Neural cell (in vitro differentiated cells): ENCODE data around the gene ATP12A. TPM values are rescaled to one million over a fixed set of nuclear protein-coding genes. Genes with fewer than 3 reads are reported as not detected.

Experiments
- H2AFZ ChIP-seq: fragments of 200-600, 300-800 bp; sonication (generic), shearing (Covaris generic); 2 replicates; pipeline ENCODE4 v1.6.0; 2014; ENCODE audit warnings: low read depth, mild to moderate bottlenecking, antibody characterized with exemption, low read length, moderate library complexity
- H3F3A ChIP-seq: fragments of 200-600 bp; shearing (Covaris generic); 2 replicates; pipeline ENCODE4 v1.6.1; 2016; ENCODE audit warnings: mild to moderate bottlenecking, moderate library complexity, mixed read lengths, antibody characterized with exemption, low read length; ENCODE audit not compliant: insufficient read depth, poor library complexity, severe bottlenecking
- H3K27ac ChIP-seq: fragments of 200-600, 300-800 bp; sonication (generic), shearing (Covaris generic); 2 replicates; pipeline ENCODE4 v1.5.1; 2014; ENCODE audit warnings: mild to moderate bottlenecking, low read length, moderate library complexity
- H3K27me3 ChIP-seq: fragments of 300-800, 200-600 bp; sonication (generic), shearing (Covaris generic); 2 replicates; pipeline ENCODE4 v1.6.0; 2014; ENCODE audit warnings: mild to moderate bottlenecking, low read depth, low read length, moderate library complexity; ENCODE audit not compliant: insufficient read depth
- H3K36me3 ChIP-seq: fragments of 300-800, 200-600 bp; sonication (generic), shearing (Covaris generic); 2 replicates; pipeline ENCODE4 v1.5.1; 2014; ENCODE audit warnings: mild to moderate bottlenecking, antibody characterized with exemption, low read length, moderate library complexity; ENCODE audit not compliant: insufficient read depth
- H3K4me2 ChIP-seq: fragments of 300-800, 200-600 bp; sonication (generic), shearing (Covaris generic); 2 replicates; pipeline ENCODE4 v1.6.0; 2014; ENCODE audit warnings: mild to moderate bottlenecking, low read length
- H3K4me3 ChIP-seq: fragments of 300-800, 200-600 bp; sonication (generic), shearing (Covaris generic); 2 replicates; pipeline ENCODE4 v1.5.1; 2014; ENCODE audit warnings: mild to moderate bottlenecking, low read length, moderate library complexity
- H3K79me2 ChIP-seq: fragments of 200-600 bp; shearing (Covaris generic); replicated peaks from 2 replicates; pipeline ENCODE4 v1.6.0; 2014; ENCODE audit warnings: mild to moderate bottlenecking, low read length, moderate library complexity; ENCODE audit not compliant: insufficient read depth
- H3K9ac ChIP-seq: fragments of 300-800, 200-600 bp; sonication (generic), shearing (Covaris generic); 2 replicates; pipeline ENCODE4 v1.6.1; 2016; ENCODE audit warnings: mild to moderate bottlenecking, low read length, mixed read lengths
- H3K9me2 ChIP-seq: fragments of 200-600 bp; shearing (Covaris generic); 2 replicates; pipeline ENCODE4 v1.6.1; 2016; ENCODE audit warnings: mild to moderate bottlenecking, low read length, mixed read lengths; ENCODE audit not compliant: insufficient read depth
- H3K9me3 ChIP-seq: fragments of 200-600, 300-800 bp; sonication (generic), shearing (Covaris generic); 2 replicates; pipeline ENCODE4 v1.6.1; 2016; ENCODE audit warnings: mild to moderate bottlenecking, mixed run types, low read length, moderate library complexity, mixed read lengths
- H4K20me1 ChIP-seq: fragments of 200-600 bp; shearing (Covaris generic); 2 replicates; pipeline ENCODE4 v1.6.1; 2016; ENCODE audit warnings: mild to moderate bottlenecking, mixed run types; ENCODE audit not compliant: insufficient read depth
- EP300 ChIP-seq: fragments of 450-650 bp; conservative IDR thresholded peaks from 2 replicates; pipeline ENCODE4 v1.6.1; 2014; ENCODE audit warnings: antibody characterized with exemption, mild to moderate bottlenecking, moderate library complexity; ENCODE audit not compliant: poor library complexity, severe bottlenecking
- EZH2 ChIP-seq: fragments of 200-600, 300-800 bp; shearing (Covaris generic), sonication (generic); IDR thresholded peaks from 2 replicates; pipeline ENCODE4 v1.6.1; 2014; ENCODE audit warnings: antibody characterized with exemption, low read length, borderline replicate concordance, mild to moderate bottlenecking; ENCODE audit not compliant: insufficient read depth, poor library complexity, severe bottlenecking
- MXI1 ChIP-seq: fragments of 450-650 bp; conservative IDR thresholded peaks from 2 replicates; pipeline ENCODE4 v1.6.1; 2014; ENCODE audit warnings: antibody characterized with exemption, mild to moderate bottlenecking; ENCODE audit not compliant: poor library complexity, severe bottlenecking
- POLR2AphosphoS5 ChIP-seq: IDR thresholded peaks from 2 replicates; pipeline ENCODE4 v1.6.1; 2012
- RAD21 ChIP-seq: fragments of 450-650 bp; conservative IDR thresholded peaks from 2 replicates; pipeline ENCODE4 v1.6.1; 2014; ENCODE audit warnings: antibody characterized with exemption, mild to moderate bottlenecking, moderate library complexity
- SMC3 ChIP-seq: fragments of 450-650 bp; conservative IDR thresholded peaks from 2 replicates; pipeline ENCODE4 v1.6.1; 2014; ENCODE audit warnings: antibody characterized with exemption, mild to moderate bottlenecking, moderate library complexity; ENCODE audit not compliant: poor library complexity
- TAF1 ChIP-seq: IDR thresholded peaks from 2 replicates; pipeline ENCODE4 v1.6.1; 2012; ENCODE audit warnings: low read depth
- polyA plus RNA-seq: library from polyadenylated mRNA; depleted of rRNA; stranded (reverse); fragments of >200 nt; gene quantifications from 2 replicates; pipeline ENCODE4 v1.2.3, GENCODE V29; 2014
- TF ChIP-seq, protein P1 (sequence below): IDR thresholded peaks from 2 replicates; pipeline ENCODE4 v1.6.1; 2012; ENCODE audit warnings: borderline replicate concordance
- TF ChIP-seq, protein P2 (sequence below): fragments of 450-650 bp; IDR thresholded peaks from 2 replicates; pipeline ENCODE4 v1.5.1; 2014; ENCODE audit warnings: antibody characterized with exemption, mild to moderate bottlenecking, moderate library complexity; ENCODE audit not compliant: poor library complexity, severe bottlenecking

ATP12A gene
- polyA plus RNA-seq, 1 donor from 2014 or later, result not detected

DNA sequence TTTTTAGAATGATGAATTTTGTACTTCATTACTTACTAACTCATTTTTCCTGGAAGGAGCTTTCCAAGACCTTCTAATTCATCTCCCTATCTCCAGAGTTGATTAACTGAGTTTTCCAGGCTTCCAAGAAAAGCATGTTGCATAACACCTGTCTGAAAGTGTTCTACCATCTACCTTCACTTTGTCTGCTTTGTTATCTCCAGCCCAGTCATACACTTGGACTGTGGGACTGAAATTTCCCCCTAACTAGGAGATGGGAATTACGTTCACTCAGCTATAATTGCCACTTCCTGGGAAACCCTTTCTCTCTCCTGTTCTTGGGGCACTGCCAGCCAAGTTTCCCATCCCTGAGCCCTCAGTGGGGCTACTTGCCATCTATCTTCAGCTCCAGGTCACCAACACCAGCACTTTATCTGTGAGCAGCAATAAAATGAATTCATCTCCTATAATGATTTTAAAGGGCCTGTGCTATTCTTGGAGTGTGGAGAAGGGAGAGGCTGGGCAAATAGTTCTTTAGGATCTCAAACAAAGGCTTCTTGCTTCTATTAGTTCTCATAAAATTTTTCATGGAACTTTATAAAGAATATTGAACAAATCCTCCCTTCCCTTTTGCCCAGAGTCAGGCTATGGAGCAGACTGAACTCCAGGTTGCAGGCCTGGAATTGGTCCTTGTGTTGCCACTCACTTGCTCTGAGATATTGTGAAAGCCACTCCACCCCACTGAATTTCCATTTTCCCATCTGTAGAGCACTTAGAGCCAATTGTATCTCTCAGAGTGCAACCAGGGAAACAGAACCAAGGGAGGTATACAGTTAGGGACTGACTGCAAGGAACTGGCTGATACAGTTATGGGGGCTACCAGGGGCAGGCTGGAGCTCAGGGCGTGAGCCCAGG is 17.8 kb upstream of the ATP12A start:
- H3K4me3 ChIP-seq, result no peak overlapping the region
- H4K20me1 ChIP-seq, result no peaks in the 10 kb centered on the region
- H3K36me3 ChIP-seq, result no peaks in the 10 kb centered on the region
- H3K4me2 ChIP-seq, result no peak overlapping the region
- TF ChIP-seq EZH2, result no peak
- TF ChIP-seq EP300, result no peak
- TF ChIP-seq MXI1, result no peak
- TF ChIP-seq RAD21, result no peak
- TF ChIP-seq, protein P1, sequence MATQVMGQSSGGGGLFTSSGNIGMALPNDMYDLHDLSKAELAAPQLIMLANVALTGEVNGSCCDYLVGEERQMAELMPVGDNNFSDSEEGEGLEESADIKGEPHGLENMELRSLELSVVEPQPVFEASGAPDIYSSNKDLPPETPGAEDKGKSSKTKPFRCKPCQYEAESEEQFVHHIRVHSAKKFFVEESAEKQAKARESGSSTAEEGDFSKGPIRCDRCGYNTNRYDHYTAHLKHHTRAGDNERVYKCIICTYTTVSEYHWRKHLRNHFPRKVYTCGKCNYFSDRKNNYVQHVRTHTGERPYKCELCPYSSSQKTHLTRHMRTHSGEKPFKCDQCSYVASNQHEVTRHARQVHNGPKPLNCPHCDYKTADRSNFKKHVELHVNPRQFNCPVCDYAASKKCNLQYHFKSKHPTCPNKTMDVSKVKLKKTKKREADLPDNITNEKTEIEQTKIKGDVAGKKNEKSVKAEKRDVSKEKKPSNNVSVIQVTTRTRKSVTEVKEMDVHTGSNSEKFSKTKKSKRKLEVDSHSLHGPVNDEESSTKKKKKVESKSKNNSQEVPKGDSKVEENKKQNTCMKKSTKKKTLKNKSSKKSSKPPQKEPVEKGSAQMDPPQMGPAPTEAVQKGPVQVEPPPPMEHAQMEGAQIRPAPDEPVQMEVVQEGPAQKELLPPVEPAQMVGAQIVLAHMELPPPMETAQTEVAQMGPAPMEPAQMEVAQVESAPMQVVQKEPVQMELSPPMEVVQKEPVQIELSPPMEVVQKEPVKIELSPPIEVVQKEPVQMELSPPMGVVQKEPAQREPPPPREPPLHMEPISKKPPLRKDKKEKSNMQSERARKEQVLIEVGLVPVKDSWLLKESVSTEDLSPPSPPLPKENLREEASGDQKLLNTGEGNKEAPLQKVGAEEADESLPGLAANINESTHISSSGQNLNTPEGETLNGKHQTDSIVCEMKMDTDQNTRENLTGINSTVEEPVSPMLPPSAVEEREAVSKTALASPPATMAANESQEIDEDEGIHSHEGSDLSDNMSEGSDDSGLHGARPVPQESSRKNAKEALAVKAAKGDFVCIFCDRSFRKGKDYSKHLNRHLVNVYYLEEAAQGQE, result no peak
- TF ChIP-seq, protein P2, sequence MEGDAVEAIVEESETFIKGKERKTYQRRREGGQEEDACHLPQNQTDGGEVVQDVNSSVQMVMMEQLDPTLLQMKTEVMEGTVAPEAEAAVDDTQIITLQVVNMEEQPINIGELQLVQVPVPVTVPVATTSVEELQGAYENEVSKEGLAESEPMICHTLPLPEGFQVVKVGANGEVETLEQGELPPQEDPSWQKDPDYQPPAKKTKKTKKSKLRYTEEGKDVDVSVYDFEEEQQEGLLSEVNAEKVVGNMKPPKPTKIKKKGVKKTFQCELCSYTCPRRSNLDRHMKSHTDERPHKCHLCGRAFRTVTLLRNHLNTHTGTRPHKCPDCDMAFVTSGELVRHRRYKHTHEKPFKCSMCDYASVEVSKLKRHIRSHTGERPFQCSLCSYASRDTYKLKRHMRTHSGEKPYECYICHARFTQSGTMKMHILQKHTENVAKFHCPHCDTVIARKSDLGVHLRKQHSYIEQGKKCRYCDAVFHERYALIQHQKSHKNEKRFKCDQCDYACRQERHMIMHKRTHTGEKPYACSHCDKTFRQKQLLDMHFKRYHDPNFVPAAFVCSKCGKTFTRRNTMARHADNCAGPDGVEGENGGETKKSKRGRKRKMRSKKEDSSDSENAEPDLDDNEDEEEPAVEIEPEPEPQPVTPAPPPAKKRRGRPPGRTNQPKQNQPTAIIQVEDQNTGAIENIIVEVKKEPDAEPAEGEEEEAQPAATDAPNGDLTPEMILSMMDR, result no peak
- no peak for TF ChIP-seq SMC3
- no peak for TF ChIP-seq TAF1
- TF ChIP-seq POLR2AphosphoS5, result no peak
- no peaks in the 10 kb centered on the region for H3F3A ChIP-seq
- H3K27me3 ChIP-seq, result no peaks in the 10 kb centered on the region
- H3K9ac ChIP-seq, result no peak overlapping the region
- H3K27ac ChIP-seq, result no peak overlapping the region
- no peaks in the 10 kb centered on the region for H3K9me2 ChIP-seq
- H3K79me2 ChIP-seq, result no peaks in the 10 kb centered on the region
- no peaks in the 10 kb centered on the region for H3K9me3 ChIP-seq
- H2AFZ ChIP-seq, result no peak overlapping the region

DNA sequence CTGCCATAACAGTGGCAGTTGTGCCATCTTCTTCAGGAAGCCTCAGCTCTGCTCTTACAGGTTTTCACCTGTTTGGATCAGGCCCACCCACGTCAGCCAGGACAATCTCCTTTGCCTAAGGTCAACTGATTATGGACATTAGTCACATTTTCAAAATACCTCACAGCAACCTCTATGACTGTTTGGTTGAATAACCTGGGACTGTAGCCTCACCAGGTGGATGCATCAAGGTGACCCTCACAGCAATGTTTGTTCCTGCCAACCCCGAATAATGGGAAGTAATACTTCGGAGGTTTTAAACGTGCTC is 17.2 kb upstream of the ATP12A start:
- Histone ChIP-seq H3K9me3 (no peaks in the 10 kb centered on the region), H3F3A (no peaks in the 10 kb centered on the region), H3K27me3 (no peaks in the 10 kb centered on the region), H4K20me1 (no peaks in the 10 kb centered on the region), H3K4me2 (no peak overlapping the region), H3K9me2 (no peaks in the 10 kb centered on the region), H2AFZ (no peak overlapping the region), H3K4me3 (no peak overlapping the region), H3K27ac (no peak overlapping the region), H3K79me2 (no peaks in the 10 kb centered on the region), H3K36me3 (no peaks in the 10 kb centered on the region), H3K9ac (no peak overlapping the region)
- TF ChIP-seq RAD21 (no peak), TAF1 (no peak), SMC3 (no peak), EZH2 (no peak), MXI1 (no peak), POLR2AphosphoS5 (no peak), EP300 (no peak)
- TF ChIP-seq, protein P1, result no peak
- TF ChIP-seq, protein P2, result no peak
